ENCODE measurements around the gene TNFSF15. TPM values are rescaled to one million over a fixed set of nuclear protein-coding genes. Genes with fewer than 3 reads are reported as not detected.
A peak's percentile ranks its signal among the peaks of the same experiment; 100 is the strongest.

The TNFSF15 gene
- total RNA-seq, 1 experiment from 2014 or later = 0.03 TPM

DNA sequence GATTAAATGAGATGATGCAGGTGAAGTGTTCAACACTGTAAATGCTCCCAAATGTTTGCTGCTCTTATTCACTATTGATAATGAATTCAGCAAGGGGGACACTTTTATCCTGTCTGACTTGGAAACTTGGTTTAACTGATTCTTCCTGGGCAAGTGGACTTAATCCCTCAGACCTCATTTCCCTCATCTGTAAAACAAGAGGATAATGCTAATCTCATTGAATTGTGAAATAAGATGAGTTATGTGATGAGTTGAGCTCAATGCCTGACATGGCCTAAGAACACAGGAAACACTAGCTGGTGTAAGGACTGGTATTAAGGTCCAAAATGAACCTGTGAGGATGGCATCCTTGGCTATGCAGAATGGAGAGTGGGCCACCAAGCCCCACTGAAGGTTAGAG lies 23.3 kb downstream of the TNFSF15 start:
- ChIA-PET POLR2A (no interaction called here), CTCF (no interaction called here)
- no peaks in the 10 kb centered on the region for H3K27me3 ChIP-seq (ENCODE audit: control insufficient read depth, insufficient read depth, low read length)
- ATAC-seq (no peak), DNase-seq (ENCODE audit: low read depth, low spot score) (no peak)
- H3K27ac ChIP-seq (ENCODE audit: low read length) = no peak overlapping the region
- no peaks in the 10 kb centered on the region for H3K9me3 ChIP-seq (ENCODE audit: control insufficient read depth, insufficient read depth, low read depth, low read length)
- no peak overlapping the region for H3K4me3 ChIP-seq (ENCODE audit: low read depth in 2 of 2, low read length in 2 of 2)
- TF ChIP-seq POLR2AphosphoS5 (IDR thresholded peaks at IDR 0.05; ENCODE audit: low read depth, low read length) = no peak
- no peak for TF ChIP-seq SIN3A (IDR thresholded peaks at IDR 0.05; ENCODE audit: borderline replicate concordance, insufficient read depth, low read depth, low read length)
- TF ChIP-seq, protein P1, sequence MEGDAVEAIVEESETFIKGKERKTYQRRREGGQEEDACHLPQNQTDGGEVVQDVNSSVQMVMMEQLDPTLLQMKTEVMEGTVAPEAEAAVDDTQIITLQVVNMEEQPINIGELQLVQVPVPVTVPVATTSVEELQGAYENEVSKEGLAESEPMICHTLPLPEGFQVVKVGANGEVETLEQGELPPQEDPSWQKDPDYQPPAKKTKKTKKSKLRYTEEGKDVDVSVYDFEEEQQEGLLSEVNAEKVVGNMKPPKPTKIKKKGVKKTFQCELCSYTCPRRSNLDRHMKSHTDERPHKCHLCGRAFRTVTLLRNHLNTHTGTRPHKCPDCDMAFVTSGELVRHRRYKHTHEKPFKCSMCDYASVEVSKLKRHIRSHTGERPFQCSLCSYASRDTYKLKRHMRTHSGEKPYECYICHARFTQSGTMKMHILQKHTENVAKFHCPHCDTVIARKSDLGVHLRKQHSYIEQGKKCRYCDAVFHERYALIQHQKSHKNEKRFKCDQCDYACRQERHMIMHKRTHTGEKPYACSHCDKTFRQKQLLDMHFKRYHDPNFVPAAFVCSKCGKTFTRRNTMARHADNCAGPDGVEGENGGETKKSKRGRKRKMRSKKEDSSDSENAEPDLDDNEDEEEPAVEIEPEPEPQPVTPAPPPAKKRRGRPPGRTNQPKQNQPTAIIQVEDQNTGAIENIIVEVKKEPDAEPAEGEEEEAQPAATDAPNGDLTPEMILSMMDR (IDR thresholded peaks at IDR 0.05) = no peak
- TF ChIP-seq TCF7L2 (IDR thresholded peaks at IDR 0.05; ENCODE audit: low read depth, low read length) = no peak
- TF ChIP-seq, protein P2, sequence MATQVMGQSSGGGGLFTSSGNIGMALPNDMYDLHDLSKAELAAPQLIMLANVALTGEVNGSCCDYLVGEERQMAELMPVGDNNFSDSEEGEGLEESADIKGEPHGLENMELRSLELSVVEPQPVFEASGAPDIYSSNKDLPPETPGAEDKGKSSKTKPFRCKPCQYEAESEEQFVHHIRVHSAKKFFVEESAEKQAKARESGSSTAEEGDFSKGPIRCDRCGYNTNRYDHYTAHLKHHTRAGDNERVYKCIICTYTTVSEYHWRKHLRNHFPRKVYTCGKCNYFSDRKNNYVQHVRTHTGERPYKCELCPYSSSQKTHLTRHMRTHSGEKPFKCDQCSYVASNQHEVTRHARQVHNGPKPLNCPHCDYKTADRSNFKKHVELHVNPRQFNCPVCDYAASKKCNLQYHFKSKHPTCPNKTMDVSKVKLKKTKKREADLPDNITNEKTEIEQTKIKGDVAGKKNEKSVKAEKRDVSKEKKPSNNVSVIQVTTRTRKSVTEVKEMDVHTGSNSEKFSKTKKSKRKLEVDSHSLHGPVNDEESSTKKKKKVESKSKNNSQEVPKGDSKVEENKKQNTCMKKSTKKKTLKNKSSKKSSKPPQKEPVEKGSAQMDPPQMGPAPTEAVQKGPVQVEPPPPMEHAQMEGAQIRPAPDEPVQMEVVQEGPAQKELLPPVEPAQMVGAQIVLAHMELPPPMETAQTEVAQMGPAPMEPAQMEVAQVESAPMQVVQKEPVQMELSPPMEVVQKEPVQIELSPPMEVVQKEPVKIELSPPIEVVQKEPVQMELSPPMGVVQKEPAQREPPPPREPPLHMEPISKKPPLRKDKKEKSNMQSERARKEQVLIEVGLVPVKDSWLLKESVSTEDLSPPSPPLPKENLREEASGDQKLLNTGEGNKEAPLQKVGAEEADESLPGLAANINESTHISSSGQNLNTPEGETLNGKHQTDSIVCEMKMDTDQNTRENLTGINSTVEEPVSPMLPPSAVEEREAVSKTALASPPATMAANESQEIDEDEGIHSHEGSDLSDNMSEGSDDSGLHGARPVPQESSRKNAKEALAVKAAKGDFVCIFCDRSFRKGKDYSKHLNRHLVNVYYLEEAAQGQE (IDR thresholded peaks at IDR 0.05; ENCODE audit: insufficient read depth in 1 of 2, low read depth in 2 of 2, low read length in 1 of 2) = no peak
- H3K36me3 ChIP-seq (ENCODE audit: control insufficient read depth, insufficient read depth, low read length) = no peaks in the 10 kb centered on the region
- no peaks in the 10 kb centered on the region for H3K4me1 ChIP-seq (ENCODE audit: control insufficient read depth, insufficient read depth, low read length)
- in situ Hi-C loops (cut with HindIII; ENCODE audit: low pct_unique_long_range_greater_than_20kb, low sequenced_read_pairs) (no loop called here), intact Hi-C loops (cut with micrococcal nuclease; ENCODE audit: unreplicated experiment) (no loop called here)
- BruUV-seq (replicated peaks) = no TSS peak

DNA sequence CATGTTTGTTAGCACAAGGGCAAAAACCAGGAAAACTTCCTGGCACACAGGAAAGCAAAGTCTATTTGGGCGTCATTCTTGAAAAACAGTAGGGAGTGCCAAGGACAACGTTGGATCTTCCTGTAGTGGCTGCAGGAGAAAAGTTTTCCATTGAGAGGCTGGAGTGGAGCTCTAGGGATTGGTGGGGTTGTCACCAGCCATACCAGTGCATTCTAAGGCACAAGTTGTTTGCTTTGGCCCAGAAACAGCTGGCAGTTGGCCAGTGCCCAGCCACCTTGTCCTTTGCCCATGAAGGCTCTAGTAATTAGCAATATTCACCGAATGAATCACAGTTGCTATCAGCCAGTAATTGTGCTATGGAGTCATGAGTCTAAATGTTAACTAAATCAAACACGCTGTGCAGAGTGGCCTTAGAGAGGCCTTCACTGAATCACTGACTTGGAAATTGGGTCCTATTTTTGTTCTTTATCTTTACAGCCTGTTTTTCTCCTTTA lies 26.4 kb downstream of the TNFSF15 start:
- BruUV-seq (replicated peaks) = no TSS peak
- Histone ChIP-seq H3K27ac (ENCODE audit: low read length) (no peak overlapping the region), H3K4me3 (ENCODE audit: low read depth in 2 of 2, low read length in 2 of 2) (no peak overlapping the region), H3K27me3 (ENCODE audit: control insufficient read depth, insufficient read depth, low read length) (no peaks in the 10 kb centered on the region), H3K9me3 (ENCODE audit: control insufficient read depth, insufficient read depth, low read depth, low read length) (no peaks in the 10 kb centered on the region), H3K4me1 (ENCODE audit: control insufficient read depth, insufficient read depth, low read length) (no peaks in the 10 kb centered on the region), H3K36me3 (ENCODE audit: control insufficient read depth, insufficient read depth, low read length) (no peaks in the 10 kb centered on the region)
- peak; percentile 48 for ATAC-seq
- CTCF ChIA-PET = no interaction called here
- intact Hi-C loops (cut with micrococcal nuclease; ENCODE audit: unreplicated experiment) = no loop called here
- TF ChIP-seq POLR2AphosphoS5 (IDR thresholded peaks at IDR 0.05; ENCODE audit: low read depth, low read length) (no peak), SIN3A (IDR thresholded peaks at IDR 0.05; ENCODE audit: borderline replicate concordance, insufficient read depth, low read depth, low read length) (no peak), TCF7L2 (IDR thresholded peaks at IDR 0.05; ENCODE audit: low read depth, low read length) (no peak)
- TF ChIP-seq, protein P1 (IDR thresholded peaks at IDR 0.05) = no peak
- TF ChIP-seq, protein P2 (IDR thresholded peaks at IDR 0.05; ENCODE audit: insufficient read depth in 1 of 2, low read depth in 2 of 2, low read length in 1 of 2) = no peak
- POLR2A ChIA-PET = no interaction called here
- peak; percentile 10 for DNase-seq (ENCODE audit: low read depth, low spot score)
- in situ Hi-C loops (cut with HindIII; ENCODE audit: low pct_unique_long_range_greater_than_20kb, low sequenced_read_pairs) = no loop called here

Measured in Panc1 (cell line).